GM12892 (cell line): ENCODE data around the gene MVK.

Experiments
- POLR2A ChIP-seq: IDR thresholded peaks from 2 replicates; pipeline ENCODE4 v1.6.1; 2011; ENCODE audit warnings: low read depth, low read length, control low read depth
- POLR2AphosphoS5 ChIP-seq: IDR thresholded peaks from 2 replicates; pipeline ENCODE4 v1.6.1; 2011; ENCODE audit warnings: low read depth, low read length, control low read depth
- TAF1 ChIP-seq: IDR thresholded peaks from 2 replicates; pipeline ENCODE4 v1.6.1; 2011; ENCODE audit warnings: low read depth, mild to moderate bottlenecking, control low read depth, low read length, borderline replicate concordance

DNA sequence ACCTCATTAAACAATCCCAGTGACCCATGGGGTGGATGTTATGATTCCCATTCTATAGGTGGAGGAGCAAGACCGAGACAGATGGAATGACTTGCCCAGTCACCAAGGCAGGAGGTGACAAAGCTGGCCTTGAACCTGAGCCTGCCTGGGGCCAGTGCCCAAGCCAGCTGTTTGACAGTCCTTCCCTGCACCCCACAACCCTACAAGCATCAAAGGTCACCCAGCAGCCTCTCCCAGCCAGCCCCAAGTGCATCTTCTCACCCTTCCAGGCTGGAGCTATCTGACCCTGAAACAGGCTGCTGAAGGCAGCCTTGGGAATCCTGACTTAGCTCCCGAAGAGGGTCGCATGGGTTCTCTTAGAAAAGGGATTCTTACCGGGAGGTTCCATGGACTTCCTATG lies 20.6 kb upstream of the MVK start:
- TF ChIP-seq POLR2AphosphoS5: no peak
- no peak for TF ChIP-seq TAF1
- no peak for TF ChIP-seq POLR2A
